H1 (cell line): ENCODE results near the gene GPR61. TPM values are rescaled to one million over a fixed set of nuclear protein-coding genes. Genes with fewer than 3 reads are reported as not detected.

Source experiments
- CTCF ChIA-PET: fragments of 300-600 bp; sonication (Branson Sonifier 250); formaldehyde crosslinking; loops from one replicate; lab custom pipeline; 2021; ENCODE audit not compliant: partially characterized antibody; lab: Charles Lee
- POLR2A ChIA-PET: fragments of 300-600 bp; sonication (Branson Sonifier 250); formaldehyde crosslinking; loops from one replicate; lab custom pipeline; 2021; ENCODE audit warnings: inconsistent platforms; ENCODE audit not compliant: partially characterized antibody; lab: Charles Lee
- DNase-seq, 2 experiments: peaks; one replicate each; pipeline versions ENCODE4 v3.0.0 to v3.0.0-alpha.2; 2010 to 2022; ENCODE audit warnings: low spot score in 2 of 2, low read depth in 1 of 2, mixed read lengths in 1 of 2
- FAIRE-seq: peaks from 2 replicates; lab custom pipeline; 2011; peaks lifted over from hg19 to GRCh38; lab: Jason Lieb, UNC
- H2AFZ ChIP-seq: 2 replicates; pipeline ENCODE4 v1.8.1; 2012; ENCODE audit warnings: low read length, inconsistent platforms
- H2AK5ac ChIP-seq: 2 replicates; pipeline ENCODE4 v1.6.1; 2013; ENCODE audit warnings: low read depth, low read length
- H2BK120ac ChIP-seq: replicated peaks from 2 replicates; pipeline ENCODE3; 2013; ENCODE audit warnings: low read depth, low read length, inconsistent platforms
- H2BK12ac ChIP-seq: 2 replicates; pipeline ENCODE4 v1.6.1; 2013; ENCODE audit warnings: low read depth, low read length
- H2BK15ac ChIP-seq: 2 replicates; pipeline ENCODE4 v1.6.1; 2013; ENCODE audit warnings: low read length
- H2BK20ac ChIP-seq: 2 replicates; pipeline ENCODE4 v1.6.1; 2013; ENCODE audit warnings: low read length
- H2BK5ac ChIP-seq: 2 replicates; pipeline ENCODE4 v1.6.1; 2013; ENCODE audit warnings: low read depth, low read length
- H3K14ac ChIP-seq: 2 replicates; pipeline ENCODE4 v1.6.1; 2013; ENCODE audit warnings: inconsistent platforms; ENCODE audit not compliant: insufficient read length
- H3K18ac ChIP-seq: 2 replicates; pipeline ENCODE4 v1.6.1; 2013; ENCODE audit warnings: low read length; ENCODE audit errors: extremely low read depth
- H3K23ac ChIP-seq: 2 replicates; pipeline ENCODE4 v1.6.1; 2013; ENCODE audit warnings: inconsistent platforms; ENCODE audit not compliant: insufficient read length
- H3K23me2 ChIP-seq: 2 replicates; pipeline ENCODE4 v1.6.1; 2013; ENCODE audit warnings: low read depth, low read length
- H3K27ac ChIP-seq: 2 replicates; pipeline ENCODE4 v1.6.1; 2011; ENCODE audit warnings: low read depth, low read length, inconsistent platforms
- H3K27me3 ChIP-seq, 4 experiments: replicated peaks in 1 of 4; 1 replicate in 1 of 4; 2 replicates in 3 of 4; pipeline versions ENCODE4 v1.6.1 to v1.8.1; 2011 to 2013; ENCODE audit warnings: low read length in 3 of 4, mild to moderate bottlenecking in 3 of 4, inconsistent platforms in 2 of 4, mixed read lengths in 2 of 4, moderate library complexity in 1 of 4; ENCODE audit not compliant: control insufficient read depth in 3 of 4, insufficient read depth in 3 of 4; ENCODE audit errors: extremely low read depth in 1 of 4
- H3K36me3 ChIP-seq, 4 experiments: 2 replicates each; pipeline versions ENCODE4 v1.6.1 to v1.8.1; 2011 to 2013; ENCODE audit warnings: mild to moderate bottlenecking in 4 of 4, low read length in 3 of 4, moderate library complexity in 2 of 4, control low read depth in 1 of 4, inconsistent platforms in 1 of 4; ENCODE audit not compliant: insufficient read depth in 4 of 4, control insufficient read depth in 2 of 4
- H3K4ac ChIP-seq: replicated peaks from 2 replicates; pipeline ENCODE3; 2013; ENCODE audit warnings: low read length, low read depth, mixed read lengths, inconsistent platforms; ENCODE audit not compliant: insufficient read length
- H3K4me1 ChIP-seq, 4 experiments: replicated peaks in 1 of 4; 1 replicate in 1 of 4; 2 replicates in 3 of 4; pipeline versions ENCODE4 v1.6.1 to v1.8.1; 2011 to 2013; ENCODE audit warnings: low read length in 3 of 4, inconsistent platforms in 2 of 4, mixed read lengths in 1 of 4; ENCODE audit not compliant: insufficient read depth in 4 of 4, control insufficient read depth in 3 of 4
- H3K4me2 ChIP-seq, 2 experiments: 2 replicates each; pipeline versions ENCODE4 v1.6.1 to v1.8.1; 2011 to 2013; ENCODE audit warnings: low read depth in 2 of 2, low read length in 2 of 2, control low read depth in 1 of 2, inconsistent platforms in 1 of 2, mild to moderate bottlenecking in 1 of 2; ENCODE audit not compliant: insufficient read depth in 1 of 2
- H3K4me3 ChIP-seq, 4 experiments: fragments of 200-600, 300-600 bp in 1 of 4; sonication (generic), shearing (Covaris generic), sonication (Bioruptor Twin) in 1 of 4; 2 replicates each; pipeline versions ENCODE4 v1.5.1 to v1.8.1; 2011 to 2016; ENCODE audit warnings: low read length in 4 of 4, low read depth in 3 of 4, control low read depth in 2 of 4, inconsistent platforms in 2 of 4, mild to moderate bottlenecking in 2 of 4, mixed read lengths in 1 of 4, moderate library complexity in 1 of 4; ENCODE audit not compliant: insufficient read depth in 2 of 4; ENCODE audit errors: extremely low read depth in 1 of 4
- H3K56ac ChIP-seq: replicated peaks from 2 replicates; pipeline ENCODE3; 2013; ENCODE audit warnings: low read depth, mild to moderate bottlenecking, mixed read lengths, low read length, inconsistent platforms; ENCODE audit not compliant: insufficient read length
- H3K79me1 ChIP-seq: 2 replicates; pipeline ENCODE4 v1.6.1; 2013; ENCODE audit warnings: low read depth, low read length, control low read depth
- H3K79me2 ChIP-seq, 2 experiments: 2 replicates each; pipeline versions ENCODE4 v1.6.1 to v1.8.1; 2012 to 2013; ENCODE audit warnings: low read length in 2 of 2, mild to moderate bottlenecking in 2 of 2, inconsistent platforms in 1 of 2; ENCODE audit not compliant: insufficient read depth in 2 of 2, control insufficient read depth in 1 of 2
- H3K9ac ChIP-seq, 4 experiments: replicated peaks in 1 of 4; 1 replicate in 1 of 4; 2 replicates in 3 of 4; pipeline versions ENCODE4 v1.6.1 to v1.8.1; 2011 to 2013; ENCODE audit warnings: low read depth in 3 of 4, low read length in 3 of 4, control low read depth in 2 of 4, mild to moderate bottlenecking in 2 of 4, moderate library complexity in 2 of 4, inconsistent platforms in 1 of 4; ENCODE audit errors: extremely low read depth in 1 of 4
- H3K9me3 ChIP-seq, 2 experiments: 2 replicates each; pipeline versions ENCODE4 v1.6.1 to v1.8.1; 2012 to 2013; ENCODE audit warnings: mild to moderate bottlenecking in 2 of 2, moderate library complexity in 2 of 2, control low read depth in 1 of 2, inconsistent platforms in 1 of 2, low read depth in 1 of 2, low read length in 1 of 2, mixed read lengths in 1 of 2; ENCODE audit not compliant: insufficient read depth in 2 of 2
- H4K20me1 ChIP-seq, 2 experiments: replicated peaks in 1 of 2; 2 replicates each; pipeline versions ENCODE3 to v1.8.1; 2011 to 2013; ENCODE audit warnings: inconsistent platforms in 2 of 2, low read length in 2 of 2, mild to moderate bottlenecking in 1 of 2; ENCODE audit not compliant: insufficient read depth in 2 of 2, control insufficient read depth in 1 of 2
- H4K5ac ChIP-seq: 2 replicates; pipeline ENCODE4 v1.6.1; 2013; ENCODE audit warnings: low read length, low read depth, mixed read lengths, inconsistent platforms; ENCODE audit not compliant: insufficient read length
- H4K8ac ChIP-seq: 2 replicates; pipeline ENCODE4 v1.8.0; 2013; ENCODE audit warnings: mild to moderate bottlenecking, moderate library complexity, low read length, inconsistent platforms; ENCODE audit not compliant: insufficient read depth; ENCODE audit errors: extremely low read depth
- H4K91ac ChIP-seq: replicated peaks from 2 replicates; pipeline ENCODE3; 2013; ENCODE audit warnings: low read length, mixed read lengths, inconsistent platforms; ENCODE audit not compliant: insufficient read length
- PHF8 ChIP-seq: fragments of 200-600 bp; sonication (generic); conservative IDR thresholded peaks from 2 replicates; pipeline ENCODE4 v1.7.1; 2012; ENCODE audit warnings: low read depth, mild to moderate bottlenecking, inconsistent platforms, low read length, moderate library complexity
- SAP30 ChIP-seq: fragments of 300-600 bp; sonication (generic); IDR thresholded peaks from 2 replicates; pipeline ENCODE4 v1.7.1; 2012; ENCODE audit warnings: low read length, moderate library complexity, mild to moderate bottlenecking, inconsistent platforms; ENCODE audit not compliant: insufficient read depth, insufficient replicate concordance
- WGBS, 2 experiments: shearing (Covaris generic) in 1 of 2; methylation state at CpG; one replicate each; pipeline versions ENCODE4 v1.1.6 to v1.1.7; 2013 to 2015; ENCODE audit warnings: low lambda C conversion rate in 2 of 2, mixed read lengths in 2 of 2, inconsistent platforms in 1 of 2, low coverage in 1 of 2, missing lambda C conversion rate in 1 of 2; ENCODE audit not compliant: insufficient replicate concordance in 2 of 2, insufficient coverage in 1 of 2, insufficient read length in 1 of 2; ENCODE audit errors: extremely low coverage in 1 of 2, missing lambda C conversion rate in 1 of 2; 5-methylcytosine and 5-hydroxymethylcytosine counted together
- polyA plus RNA-seq, 7 experiments: library from polyadenylated mRNA; depleted of rRNA in 3 of 7; stranded (reverse) in 5 of 7; unstranded in 2 of 7; fragments of >200 nt in 5 of 7; fragments of 200-250 nt in 2 of 7; gene quantifications; 1 replicate in 5 of 7; 2 replicates in 1 of 7; 4 replicates in 1 of 7; pipeline versions ENCODE4 v1.2.1 to v1.2.3, GENCODE V29; 2011 to 2013; ENCODE audit warnings: missing spikeins in 2 of 7, mixed read lengths in 2 of 7
- total RNA-seq: library from RNA; stranded (reverse); fragmentation: NEBNext Ultra II Directional; extraction: Animal tissue kit (Norgen Biotek cat#: 25700); gene quantifications from 2 replicates; pipeline ENCODE4 v1.2.1, GENCODE V29; 2021

GPR61 gene
- total and polyA plus RNA-seq, 2 of the 8 experiments (the other 6 are each of a cell fraction or from before 2014, with no cell fraction given): 0.41 to 0.53 TPM

GRCh38 chr1:109569323-109569722, 29.7 kb downstream of the GPR61 start:
- Histone ChIP-seq H2AFZ (no peak overlapping the region), H3K18ac (no peak overlapping the region), H3K14ac (no peak overlapping the region), H3K4me1 (peaks cover 2 to 18% (median 8%) of the 10 kb centered on the region in 4 experiments; a peak in 6 of 7 replicates), H2BK5ac (no peak overlapping the region), H4K5ac (no peak overlapping the region), H3K79me1 (no peaks in the 10 kb centered on the region; the same call in 1 of the 2 replicates), H3K27me3 (no peaks in the 10 kb centered on the region), H3K4ac (no peak overlapping the region), H3K36me3 (peaks cover 0 to 3% (median 0%) of the 10 kb centered on the region in 4 experiments; a peak in 1 of 8 replicates), H2BK20ac (no peak overlapping the region), H3K23me2 (no peaks in the 10 kb centered on the region; the same call in 1 of the 2 replicates), H4K20me1 (peaks cover 2 to 4% of the 10 kb centered on the region in 2 experiments), H2BK12ac (no peak overlapping the region), H4K91ac (no peak overlapping the region), H3K9me3 (no peaks in the 10 kb centered on the region), H3K56ac (no peak overlapping the region), H4K8ac (no peak overlapping the region), H3K23ac (no peak overlapping the region), H2BK120ac (no peak overlapping the region), H3K4me3 (no peak overlapping the region), H3K27ac (no peak overlapping the region), H3K4me2 (no peak overlapping the region), H3K79me2 (peaks cover 10 to 87% of the 10 kb centered on the region in 2 experiments; a peak in 3 of 4 replicates), H3K9ac (no peak overlapping the region), H2AK5ac (no peak overlapping the region), H2BK15ac (no peak overlapping the region)
- no peak for FAIRE-seq
- TF ChIP-seq PHF8: no peak
- no peak for TF ChIP-seq SAP30
- no peak for DNase-seq
- CTCF ChIA-PET: interaction anchor here (0.5 to 1.9 kb wide), 12 partner anchors 10 to 430 kb away, joined by 3 to 9 read pairs (median 3); partner anchors contain the start of genes AMPD2, GNAI3 and GNAT2
- WGBS, 2 experiments: 92% methylated on average over 1 of the region's 1 CpG; no CpG with 5 or more reads in 1 of the 2 experiments
- POLR2A ChIA-PET: interaction anchor here (1.2 kb wide), 1 partner anchor 10 kb away, joined by 3 read pairs; no protein-coding TSS in a partner anchor
